GM12878 (cell line): Measurements from ENCODE around the gene GK.

Source experiments
- MTA3 ChIP-seq: IDR thresholded peaks from 2 replicates; pipeline ENCODE4 v1.6.1; 2012; ENCODE audit warnings: low read length, inconsistent platforms, borderline replicate concordance
- TAF1 ChIP-seq: IDR thresholded peaks from 2 replicates; pipeline ENCODE4 v1.6.1; 2011; ENCODE audit warnings: mild to moderate bottlenecking, low read depth, low read length, borderline replicate concordance
- YY1 ChIP-seq: IDR thresholded peaks from 2 replicates; pipeline ENCODE4 v1.6.1; 2011; ENCODE audit warnings: low read depth, mild to moderate bottlenecking, low read length
- TF ChIP-seq, protein P1 (sequence below), 3 experiments: IDR thresholded peaks in 2 of 3; conservative IDR thresholded peaks in 1 of 3; 2 replicates each; pipeline ENCODE4 v1.5.1; 2011; ENCODE audit warnings: low read depth in 3 of 3, low read length in 3 of 3, mild to moderate bottlenecking in 3 of 3, control low read depth in 2 of 3, moderate library complexity in 2 of 3, inconsistent platforms in 1 of 3, mixed read lengths in 1 of 3; ENCODE audit not compliant: control insufficient read depth in 2 of 3, insufficient read depth in 1 of 3; ENCODE audit errors: extremely low read depth in 1 of 3

DNA sequence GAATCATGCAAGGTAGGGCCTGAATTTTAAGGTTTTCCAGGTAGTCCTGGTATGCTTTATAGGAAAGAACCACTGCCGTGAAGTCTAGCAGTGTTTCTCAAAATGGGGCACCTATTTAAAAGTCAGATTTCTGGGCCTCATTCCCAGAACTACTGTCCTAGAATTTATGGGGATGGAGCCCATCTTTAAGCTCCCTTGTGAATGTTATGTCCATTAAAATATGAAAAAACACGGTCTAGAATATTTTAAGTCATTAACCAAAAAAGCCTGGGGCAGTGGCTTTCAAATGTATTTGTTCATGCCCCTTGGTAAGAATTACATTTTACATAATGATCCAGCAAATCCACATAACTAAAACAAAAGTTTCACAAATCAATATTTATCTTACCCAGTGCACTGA is 35.4 kb downstream of the GK start:
- TF ChIP-seq, protein P1, sequence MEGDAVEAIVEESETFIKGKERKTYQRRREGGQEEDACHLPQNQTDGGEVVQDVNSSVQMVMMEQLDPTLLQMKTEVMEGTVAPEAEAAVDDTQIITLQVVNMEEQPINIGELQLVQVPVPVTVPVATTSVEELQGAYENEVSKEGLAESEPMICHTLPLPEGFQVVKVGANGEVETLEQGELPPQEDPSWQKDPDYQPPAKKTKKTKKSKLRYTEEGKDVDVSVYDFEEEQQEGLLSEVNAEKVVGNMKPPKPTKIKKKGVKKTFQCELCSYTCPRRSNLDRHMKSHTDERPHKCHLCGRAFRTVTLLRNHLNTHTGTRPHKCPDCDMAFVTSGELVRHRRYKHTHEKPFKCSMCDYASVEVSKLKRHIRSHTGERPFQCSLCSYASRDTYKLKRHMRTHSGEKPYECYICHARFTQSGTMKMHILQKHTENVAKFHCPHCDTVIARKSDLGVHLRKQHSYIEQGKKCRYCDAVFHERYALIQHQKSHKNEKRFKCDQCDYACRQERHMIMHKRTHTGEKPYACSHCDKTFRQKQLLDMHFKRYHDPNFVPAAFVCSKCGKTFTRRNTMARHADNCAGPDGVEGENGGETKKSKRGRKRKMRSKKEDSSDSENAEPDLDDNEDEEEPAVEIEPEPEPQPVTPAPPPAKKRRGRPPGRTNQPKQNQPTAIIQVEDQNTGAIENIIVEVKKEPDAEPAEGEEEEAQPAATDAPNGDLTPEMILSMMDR (IDR thresholded peaks at IDR 0.05 in 2 of 3, conservative IDR thresholded peaks at IDR 0.05 in 1 of 3; ENCODE audit: control insufficient read depth in 2 of 3, extremely low read depth in 1 of 3, insufficient read depth in 1 of 3, low read depth in 3 of 3, low read length in 3 of 3), result no peak
- TF ChIP-seq YY1 (no peak), TAF1 (no peak), MTA3 (no peak)
